Keratinocyte (primary cell): ENCODE data around the gene PDZD7.

ENCODE experiments used
- EZH2 ChIP-seq: IDR thresholded peaks from one replicate; pipeline ENCODE4 v1.6.1; 2012; ENCODE audit warnings: inconsistent platforms, mild to moderate bottlenecking, low read length, moderate library complexity
- TF ChIP-seq, protein P1 (sequence below), 3 experiments: IDR thresholded peaks in 1 of 3; conservative IDR thresholded peaks in 1 of 3; optimal IDR thresholded peaks in 1 of 3; 2 replicates in 2 of 3; 3 replicates in 1 of 3; pipeline versions ENCODE3 to v1.5.1; 2011; ENCODE audit warnings: low read length in 3 of 3, mild to moderate bottlenecking in 3 of 3, moderate library complexity in 2 of 3, control low read depth in 1 of 3, inconsistent platforms in 1 of 3; ENCODE audit not compliant: insufficient read depth in 2 of 3; ENCODE audit errors: extremely low read depth in 1 of 3

DNA sequence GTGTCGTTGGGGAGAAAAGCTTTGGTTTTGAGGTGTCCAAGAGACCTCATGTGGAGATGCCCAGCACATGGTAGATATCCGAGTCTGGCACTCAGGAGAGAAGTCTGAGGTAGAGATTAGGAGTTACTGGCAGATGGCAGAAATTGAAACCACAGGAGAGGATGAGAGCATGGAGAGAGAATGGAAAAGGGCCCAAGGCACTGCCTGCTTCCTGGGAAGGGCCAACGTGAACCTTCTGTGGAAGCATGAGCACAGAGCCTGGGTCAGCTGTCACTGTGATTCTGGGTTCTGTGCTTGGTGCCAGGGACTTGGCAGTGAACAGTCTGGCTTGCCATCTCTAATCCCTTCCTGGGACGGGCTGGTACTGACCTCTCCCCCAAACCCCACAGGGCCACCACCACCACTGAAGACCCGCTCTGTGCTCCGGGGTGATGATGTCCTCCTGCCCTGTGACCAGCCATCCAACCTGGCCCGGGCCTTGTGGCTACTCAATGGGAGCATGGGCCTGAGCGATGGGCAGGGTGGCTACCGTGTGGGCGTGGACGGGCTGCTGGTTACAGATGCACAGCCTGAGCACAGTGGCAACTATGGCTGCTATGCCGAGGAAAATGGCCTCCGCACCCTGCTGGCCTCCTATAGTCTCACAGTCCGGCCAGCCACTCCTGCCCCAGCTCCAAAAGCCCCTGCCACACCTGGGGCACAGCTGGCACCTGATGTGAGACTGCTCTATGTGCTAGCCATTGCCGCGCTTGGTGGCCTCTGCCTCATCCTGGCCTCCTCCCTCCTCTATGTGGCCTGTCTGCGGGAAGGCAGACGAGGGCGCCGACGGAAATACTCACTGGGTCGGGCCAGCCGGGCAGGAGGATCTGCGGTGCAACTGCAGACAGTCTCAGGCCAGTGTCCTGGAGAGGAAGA lies 47.8 kb downstream of the PDZD7 start:
- TF ChIP-seq, protein P1, sequence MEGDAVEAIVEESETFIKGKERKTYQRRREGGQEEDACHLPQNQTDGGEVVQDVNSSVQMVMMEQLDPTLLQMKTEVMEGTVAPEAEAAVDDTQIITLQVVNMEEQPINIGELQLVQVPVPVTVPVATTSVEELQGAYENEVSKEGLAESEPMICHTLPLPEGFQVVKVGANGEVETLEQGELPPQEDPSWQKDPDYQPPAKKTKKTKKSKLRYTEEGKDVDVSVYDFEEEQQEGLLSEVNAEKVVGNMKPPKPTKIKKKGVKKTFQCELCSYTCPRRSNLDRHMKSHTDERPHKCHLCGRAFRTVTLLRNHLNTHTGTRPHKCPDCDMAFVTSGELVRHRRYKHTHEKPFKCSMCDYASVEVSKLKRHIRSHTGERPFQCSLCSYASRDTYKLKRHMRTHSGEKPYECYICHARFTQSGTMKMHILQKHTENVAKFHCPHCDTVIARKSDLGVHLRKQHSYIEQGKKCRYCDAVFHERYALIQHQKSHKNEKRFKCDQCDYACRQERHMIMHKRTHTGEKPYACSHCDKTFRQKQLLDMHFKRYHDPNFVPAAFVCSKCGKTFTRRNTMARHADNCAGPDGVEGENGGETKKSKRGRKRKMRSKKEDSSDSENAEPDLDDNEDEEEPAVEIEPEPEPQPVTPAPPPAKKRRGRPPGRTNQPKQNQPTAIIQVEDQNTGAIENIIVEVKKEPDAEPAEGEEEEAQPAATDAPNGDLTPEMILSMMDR (optimal IDR thresholded peaks at IDR 0.05 in 1 of 3, IDR thresholded peaks at IDR 0.05 in 1 of 3, conservative IDR thresholded peaks at IDR 0.05 in 1 of 3; ENCODE audit: extremely low read depth in 1 of 3, insufficient read depth in 2 of 3, low read length in 3 of 3): no peak
- TF ChIP-seq EZH2: no peak
